MG63 (cell line): ENCODE data around the gene TRMO. TPM values are rescaled to one million over a fixed set of nuclear protein-coding genes. Genes with fewer than 3 reads are reported as not detected.

Experiments used
- DNase-seq: peaks from one replicate; pipeline ENCODE4 v3.0.0-alpha.2; 2020
- H3K27me3 ChIP-seq: fragments of 250-450 bp; sonication (Bioruptor Pico); 2 replicates; pipeline ENCODE4 v1.5.1; 2020; ENCODE audit warnings: mild to moderate bottlenecking, moderate library complexity
- H3K36me3 ChIP-seq: fragments of 250-450 bp; sonication (Bioruptor Pico); 2 replicates; pipeline ENCODE4 v1.5.1; 2020; ENCODE audit warnings: mild to moderate bottlenecking, moderate library complexity
- H3K4me3 ChIP-seq: fragments of 250-450 bp; sonication (Bioruptor Pico); 2 replicates; pipeline ENCODE4 v1.5.1; 2020; ENCODE audit warnings: mild to moderate bottlenecking, moderate library complexity
- H3K9me3 ChIP-seq: fragments of 250-450 bp; sonication (Bioruptor Pico); 2 replicates; pipeline ENCODE4 v1.5.1; 2020; ENCODE audit warnings: mild to moderate bottlenecking, moderate library complexity
- total RNA-seq: library from RNA; depleted of rRNA; stranded (reverse); fragments of >200 nt; shearing (Covaris generic); gene quantifications from 2 replicates; pipeline ENCODE4 v1.2.3, GENCODE V29; 2014; ENCODE audit warnings: low replicate concordance

The TRMO gene
- total RNA-seq, 1 experiment from 2014 or later: 16.1 TPM

DNA sequence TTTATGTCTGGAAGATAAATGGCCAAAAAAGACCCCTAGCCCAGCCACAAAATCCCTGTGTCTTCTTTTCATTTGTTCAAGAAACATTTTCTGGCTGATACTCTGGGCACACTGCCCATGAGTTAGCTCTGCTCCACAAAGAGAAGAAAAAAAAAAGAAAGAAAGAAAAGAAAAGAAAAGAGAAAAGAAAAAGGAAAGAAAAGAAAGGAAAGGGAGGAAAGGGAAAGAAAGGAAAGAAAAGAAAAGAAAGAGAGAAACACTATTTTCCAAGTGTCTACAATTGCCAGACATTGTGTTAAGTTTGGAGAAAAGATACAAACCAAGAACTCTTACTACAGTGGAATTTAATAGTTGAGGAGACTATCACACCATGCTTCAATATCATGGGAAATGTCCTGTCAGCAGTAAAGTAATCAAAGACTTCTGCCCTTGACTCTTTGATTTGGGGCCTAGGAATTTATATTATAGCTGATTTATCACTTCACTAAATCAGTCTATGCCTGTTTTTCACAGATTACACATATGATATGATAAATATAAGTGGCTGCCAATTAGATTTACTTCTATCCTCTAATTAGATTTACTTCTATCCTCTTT is 3.0 kb downstream of the TRMO start:
- no peak overlapping the region for H3K4me3 ChIP-seq
- peaks cover 12% of the 10 kb centered on the region for H3K36me3 ChIP-seq
- DNase-seq: no peak
- no peaks in the 10 kb centered on the region for H3K27me3 ChIP-seq
- H3K9me3 ChIP-seq: no peaks in the 10 kb centered on the region

DNA sequence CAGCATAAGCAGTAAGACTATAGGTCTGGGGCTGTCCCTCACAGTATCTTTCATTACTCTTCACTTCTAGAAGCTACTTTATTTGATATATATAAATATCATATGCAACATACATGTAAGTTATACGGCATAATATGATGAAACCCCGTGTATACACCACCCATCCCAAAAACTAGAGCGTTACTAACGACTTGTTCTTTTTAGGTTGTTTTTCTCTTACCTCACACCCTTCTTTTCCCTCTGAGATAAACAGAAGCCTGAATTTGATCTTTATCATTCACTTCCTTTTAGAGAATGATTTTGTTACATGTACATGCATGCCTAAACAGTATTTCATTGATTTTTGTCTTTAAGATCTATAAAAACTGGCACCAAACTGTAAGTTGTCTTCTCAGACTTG is 3.7 kb downstream of the TRMO start:
- DNase-seq: no peak
- Histone ChIP-seq H3K27me3 (no peaks in the 10 kb centered on the region), H3K4me3 (no peak overlapping the region), H3K9me3 (no peaks in the 10 kb centered on the region), H3K36me3 (peaks cover 17% of the 10 kb centered on the region)

DNA sequence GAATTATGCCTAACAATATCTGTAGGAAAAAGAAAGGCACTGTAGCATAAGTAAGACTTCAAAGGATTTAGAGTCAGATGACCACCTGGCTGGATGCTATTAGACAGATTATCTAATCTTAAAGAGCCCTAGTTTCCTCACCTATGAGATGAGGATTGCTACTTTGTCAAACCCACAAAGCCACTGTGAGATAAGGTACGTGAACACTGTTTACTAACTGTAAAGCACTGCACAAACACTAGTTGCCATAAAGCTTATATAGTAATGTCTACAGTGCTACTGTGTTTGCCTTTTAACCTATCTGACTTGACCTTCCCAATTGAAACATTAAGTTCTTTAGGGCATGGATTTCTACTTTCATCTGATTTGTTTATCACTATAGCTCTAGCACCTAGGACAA is 10.3 kb downstream of the TRMO start:
- no peaks in the 10 kb centered on the region for H3K9me3 ChIP-seq
- H3K36me3 ChIP-seq: peaks cover 43% of the 10 kb centered on the region
- no peaks in the 10 kb centered on the region for H3K27me3 ChIP-seq
- H3K4me3 ChIP-seq: no peak overlapping the region
- no peak for DNase-seq

DNA sequence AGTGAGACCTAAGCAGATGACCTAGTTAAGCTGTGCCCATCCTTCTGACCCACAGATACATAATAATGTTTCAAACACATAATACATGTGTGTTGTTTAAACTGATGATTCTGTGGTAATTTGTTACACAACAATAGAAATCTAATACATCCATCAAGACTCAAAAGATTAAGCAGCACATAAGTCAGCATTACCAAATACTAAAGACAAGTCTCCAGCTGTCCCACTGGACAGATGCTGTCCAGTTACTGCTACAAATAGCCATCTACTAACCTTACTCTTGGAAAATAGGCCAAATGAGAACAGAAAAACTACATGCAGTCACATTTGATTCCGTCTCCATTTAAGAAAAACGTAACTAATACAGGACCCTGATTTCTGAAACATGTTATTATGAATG is 10.8 kb downstream of the TRMO start:
- no peaks in the 10 kb centered on the region for H3K9me3 ChIP-seq
- peaks cover 43% of the 10 kb centered on the region for H3K36me3 ChIP-seq
- no peaks in the 10 kb centered on the region for H3K27me3 ChIP-seq
- H3K4me3 ChIP-seq: no peak overlapping the region
- DNase-seq: no peak

DNA sequence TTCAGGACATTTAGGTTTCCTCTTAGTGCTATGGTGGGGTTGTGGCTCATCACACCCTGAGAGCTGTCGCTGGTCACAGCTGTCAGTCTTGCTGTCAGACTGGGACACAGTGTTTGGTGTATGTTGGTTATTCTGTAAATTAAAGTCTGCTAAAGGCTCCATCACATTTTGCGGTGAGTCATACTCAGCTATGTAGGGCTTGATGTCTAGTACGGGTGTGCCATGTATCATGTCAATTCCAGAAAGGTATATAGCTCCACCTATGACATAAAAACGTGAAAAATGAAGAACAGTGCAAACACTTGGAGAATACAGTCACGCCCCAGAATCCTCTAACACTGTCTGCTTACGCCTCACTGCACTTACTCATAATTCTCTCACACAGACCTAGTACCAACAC is 11.9 kb downstream of the TRMO start:
- H3K27me3 ChIP-seq: no peaks in the 10 kb centered on the region
- H3K4me3 ChIP-seq: no peak overlapping the region
- no peak for DNase-seq
- no peaks in the 10 kb centered on the region for H3K9me3 ChIP-seq
- H3K36me3 ChIP-seq: peaks cover 38% of the 10 kb centered on the region

DNA sequence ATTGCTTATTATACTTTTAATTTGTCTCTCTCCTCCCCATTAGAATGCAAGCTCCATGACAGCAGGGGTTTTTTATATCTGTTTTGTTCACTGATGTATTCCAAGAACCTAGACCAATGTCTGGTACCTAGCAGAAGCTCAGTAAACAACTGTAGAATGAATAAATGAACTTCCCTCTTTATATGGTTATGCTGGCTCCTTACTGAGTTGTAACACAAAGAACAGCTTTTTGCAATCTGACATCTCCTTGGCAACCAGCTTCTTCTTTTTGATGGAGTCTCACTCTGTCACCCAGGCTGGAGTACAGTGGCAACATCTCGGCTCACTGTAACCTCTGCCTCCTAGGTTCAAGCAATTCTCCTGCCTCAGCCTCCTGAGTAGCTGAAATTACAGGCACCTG is 13.6 kb downstream of the TRMO start:
- Histone ChIP-seq H3K4me3 (no peak overlapping the region), H3K9me3 (no peaks in the 10 kb centered on the region), H3K36me3 (peaks cover 40% of the 10 kb centered on the region), H3K27me3 (no peaks in the 10 kb centered on the region)
- no peak for DNase-seq

DNA sequence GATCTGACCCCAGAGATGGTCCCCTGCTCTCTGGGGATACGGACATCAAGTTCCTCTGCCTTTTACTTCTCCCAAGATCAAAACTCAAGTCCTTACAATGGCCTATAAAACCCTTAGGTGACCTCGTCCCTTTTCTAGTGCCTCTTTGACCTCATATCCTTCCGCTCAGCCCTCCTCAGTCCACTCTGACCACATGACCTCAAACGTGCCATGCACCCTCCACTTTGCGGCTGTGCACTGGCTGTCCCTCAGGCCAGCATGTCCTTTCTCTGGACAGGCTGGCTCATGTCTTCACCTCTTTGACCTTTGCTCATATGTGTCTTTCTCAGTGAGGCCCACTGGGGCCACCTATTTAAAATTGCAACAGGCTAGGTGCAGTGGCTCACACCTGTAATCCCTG is 14.7 kb downstream of the TRMO start:
- no peak for DNase-seq
- H3K9me3 ChIP-seq: no peaks in the 10 kb centered on the region
- H3K4me3 ChIP-seq: no peak overlapping the region
- H3K27me3 ChIP-seq: no peaks in the 10 kb centered on the region
- H3K36me3 ChIP-seq: peaks cover 37% of the 10 kb centered on the region

DNA sequence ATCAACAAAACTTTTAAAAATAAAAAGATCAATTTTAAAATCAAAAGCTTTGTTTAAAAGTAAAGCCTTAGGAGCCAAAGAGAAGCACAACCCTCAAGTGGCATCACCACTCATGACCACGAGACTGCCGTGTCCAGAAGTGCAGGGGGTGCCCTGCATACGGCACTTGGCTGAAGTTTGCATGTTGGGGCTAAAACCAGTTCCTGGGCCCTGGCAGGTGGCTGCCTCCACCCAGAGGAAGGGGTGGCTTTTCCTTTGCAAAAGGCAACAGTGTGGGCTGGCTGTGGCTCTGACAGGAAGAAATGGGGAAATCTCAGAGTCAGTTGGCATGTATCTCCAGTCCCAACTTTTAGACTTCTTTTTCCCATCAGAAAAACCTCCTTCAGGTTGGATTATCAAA is 15.3 kb downstream of the TRMO start:
- no peaks in the 10 kb centered on the region for H3K27me3 ChIP-seq
- no peak overlapping the region for H3K4me3 ChIP-seq
- peaks cover 37% of the 10 kb centered on the region for H3K36me3 ChIP-seq
- no peaks in the 10 kb centered on the region for H3K9me3 ChIP-seq
- DNase-seq: no peak

DNA sequence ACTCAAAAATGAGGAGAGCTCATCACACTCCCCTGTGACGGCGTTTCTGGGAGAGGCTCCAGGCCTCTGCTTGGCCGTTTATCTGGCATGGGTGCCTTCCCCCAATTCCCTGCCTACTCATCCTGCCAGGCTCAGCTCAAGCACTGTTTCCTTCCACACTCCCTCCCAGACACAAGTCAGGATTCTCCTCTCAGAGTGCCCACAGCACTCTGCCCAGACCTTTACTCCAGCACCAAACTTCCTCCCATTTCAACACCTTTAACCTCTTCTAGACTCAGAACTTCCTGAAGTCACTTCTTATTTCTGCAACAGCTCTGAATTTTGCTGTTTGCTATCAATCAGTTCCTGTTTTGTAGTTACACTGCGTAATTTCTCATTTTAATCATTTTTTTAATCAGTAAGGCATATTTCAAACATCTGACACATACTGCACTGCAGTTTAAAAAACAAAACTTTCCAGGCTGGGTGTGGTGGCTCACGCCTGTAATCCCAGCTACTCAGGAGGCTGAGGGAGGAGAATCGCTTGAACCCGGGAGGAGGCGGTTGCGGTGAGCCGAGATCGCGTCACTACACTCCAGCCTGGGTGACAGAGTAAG is 16.0 kb downstream of the TRMO start:
- Histone ChIP-seq H3K9me3 (no peaks in the 10 kb centered on the region), H3K36me3 (peaks cover 30% of the 10 kb centered on the region), H3K27me3 (no peaks in the 10 kb centered on the region), H3K4me3 (no peak overlapping the region)
- peak; percentile 50 for DNase-seq

DNA sequence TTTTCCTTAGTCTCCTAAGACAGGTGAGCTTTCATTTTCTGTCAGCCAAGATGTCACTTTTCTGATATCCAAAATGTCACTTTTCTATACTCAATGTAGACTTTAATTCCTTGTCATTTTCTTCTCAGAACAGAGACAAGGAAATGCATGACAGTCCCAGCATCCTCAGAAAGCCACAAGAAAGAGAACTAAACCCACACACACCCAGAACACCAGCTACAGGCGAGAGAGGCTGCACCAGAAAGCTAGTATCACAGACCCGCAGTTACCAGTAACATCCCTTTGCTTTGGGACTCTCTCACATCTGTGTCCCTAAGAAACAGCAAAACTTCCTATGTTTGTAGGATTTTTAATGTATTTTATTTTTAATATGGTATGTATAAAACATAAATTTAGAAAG is 17.1 kb downstream of the TRMO start:
- Histone ChIP-seq H3K9me3 (no peaks in the 10 kb centered on the region), H3K27me3 (no peaks in the 10 kb centered on the region), H3K36me3 (peaks cover 27% of the 10 kb centered on the region), H3K4me3 (no peak overlapping the region)
- DNase-seq: no peak

DNA sequence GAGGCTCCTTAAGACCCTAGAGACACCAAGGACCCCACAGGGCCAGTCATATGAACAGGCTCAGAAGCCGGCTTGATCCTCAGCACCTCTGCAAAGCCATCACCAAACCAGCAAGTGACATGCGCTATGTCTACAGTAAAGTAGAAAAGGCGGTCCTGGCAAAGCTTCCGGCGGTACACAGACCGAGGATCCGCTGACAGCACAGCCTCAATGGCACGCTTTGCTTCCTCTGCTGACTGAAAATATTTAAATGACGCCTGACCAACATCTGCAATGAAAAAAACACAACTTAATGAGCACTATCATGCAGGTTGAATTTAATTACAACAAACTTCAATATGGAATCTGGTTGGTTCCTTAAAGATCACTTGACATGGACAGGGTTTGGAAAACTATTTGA is 17.6 kb downstream of the TRMO start:
- DNase-seq: no peak
- H3K27me3 ChIP-seq: no peaks in the 10 kb centered on the region
- H3K4me3 ChIP-seq: no peak overlapping the region
- H3K36me3 ChIP-seq: peaks cover 27% of the 10 kb centered on the region
- no peaks in the 10 kb centered on the region for H3K9me3 ChIP-seq

DNA sequence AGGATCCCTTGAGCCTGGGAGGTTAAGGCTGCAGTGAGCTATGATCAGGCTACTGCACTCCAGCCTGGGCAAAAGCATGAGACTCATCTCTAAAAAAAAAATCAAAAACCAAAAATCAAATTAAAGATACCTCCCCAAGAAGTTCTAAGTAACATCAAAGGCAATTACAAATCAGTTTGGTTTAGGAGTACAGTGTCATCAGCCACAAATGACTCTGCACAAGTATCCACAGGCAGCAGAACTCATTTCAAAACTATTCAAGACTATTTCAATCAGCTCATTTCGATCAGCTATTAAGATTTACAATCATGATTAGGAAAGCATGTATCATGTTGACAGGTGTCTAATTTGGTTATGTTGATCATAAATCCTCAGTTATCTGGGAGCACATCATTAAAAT is 19.1 kb downstream of the TRMO start:
- Histone ChIP-seq H3K4me3 (no peak overlapping the region), H3K36me3 (peaks cover 18% of the 10 kb centered on the region), H3K9me3 (no peaks in the 10 kb centered on the region), H3K27me3 (no peaks in the 10 kb centered on the region)
- no peak for DNase-seq

DNA sequence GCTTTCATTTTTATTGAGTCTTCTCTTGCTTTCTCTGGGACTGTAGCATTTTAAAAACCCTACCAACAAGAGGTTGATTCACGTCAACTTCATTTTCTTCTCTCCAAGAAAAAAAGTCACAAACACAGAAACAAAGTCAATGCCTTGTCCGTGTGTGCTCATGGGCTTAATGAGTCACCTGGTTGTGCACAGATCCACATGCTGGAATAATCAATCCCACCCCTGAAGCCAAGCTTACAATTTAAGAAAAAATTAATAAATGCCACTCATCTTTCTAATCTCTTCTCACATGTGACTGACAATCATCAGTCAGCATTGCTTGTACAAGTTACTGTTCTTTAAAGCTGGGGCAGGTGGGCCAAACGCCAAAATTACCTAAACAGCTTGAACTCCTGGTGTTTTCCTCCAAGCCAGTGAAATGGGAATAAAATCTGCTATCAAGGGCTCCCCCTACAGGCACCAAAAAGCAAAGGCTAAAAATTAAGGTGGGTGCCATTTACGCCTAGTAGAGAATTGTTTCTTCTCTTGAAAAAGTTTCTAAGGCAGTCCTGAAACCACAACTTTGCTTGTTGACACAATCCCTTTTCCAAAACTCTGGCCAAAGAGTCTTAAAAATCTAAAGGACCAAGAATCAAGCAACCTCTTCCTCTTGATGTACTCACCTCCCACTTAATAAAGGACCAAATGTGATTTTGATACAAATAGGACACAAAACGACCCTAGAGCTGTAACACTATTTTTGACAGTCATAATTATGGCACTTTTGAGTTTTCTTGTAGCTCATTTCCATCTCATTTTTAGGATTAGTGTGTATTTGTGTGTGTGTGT is 21.3 kb downstream of the TRMO start:
- no peaks in the 10 kb centered on the region for H3K9me3 ChIP-seq
- no peak overlapping the region for H3K4me3 ChIP-seq
- DNase-seq: peak; percentile 44
- no peaks in the 10 kb centered on the region for H3K27me3 ChIP-seq
- H3K36me3 ChIP-seq: peaks cover 24% of the 10 kb centered on the region

DNA sequence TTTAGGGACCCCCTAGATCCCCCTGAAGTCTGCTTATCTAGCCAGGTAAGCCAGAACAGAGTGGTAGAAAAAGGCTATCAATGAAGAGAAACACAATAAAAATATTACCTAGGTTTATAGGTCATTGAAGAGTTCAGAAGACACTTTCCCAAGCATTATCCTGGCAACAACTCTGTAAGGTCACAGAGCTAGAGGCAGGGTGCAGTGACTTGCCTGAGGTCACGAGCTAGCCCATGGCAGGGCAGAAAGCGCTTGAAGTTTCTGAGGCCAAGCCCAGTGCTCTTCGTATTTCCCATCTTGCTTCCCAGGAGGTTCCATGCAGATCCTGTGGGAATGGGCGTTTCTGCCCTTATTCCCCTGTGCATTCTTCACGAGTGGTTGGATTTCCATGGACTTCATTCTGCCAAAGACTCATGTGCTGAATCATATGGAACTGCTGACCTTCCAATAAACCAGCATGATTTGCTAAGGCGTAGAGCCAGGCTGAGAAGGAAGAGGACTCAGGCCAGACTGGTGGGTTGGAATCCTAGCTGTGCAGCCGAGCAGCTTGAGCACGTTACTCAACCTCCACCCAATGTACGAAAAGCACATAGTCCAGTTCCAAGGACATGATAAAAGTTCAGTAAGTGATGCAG is 22.1 kb downstream of the TRMO start:
- H3K4me3 ChIP-seq: no peak overlapping the region
- H3K36me3 ChIP-seq: peaks cover 24% of the 10 kb centered on the region
- DNase-seq: peak; percentile 72
- no peaks in the 10 kb centered on the region for H3K27me3 ChIP-seq
- H3K9me3 ChIP-seq: no peaks in the 10 kb centered on the region

DNA sequence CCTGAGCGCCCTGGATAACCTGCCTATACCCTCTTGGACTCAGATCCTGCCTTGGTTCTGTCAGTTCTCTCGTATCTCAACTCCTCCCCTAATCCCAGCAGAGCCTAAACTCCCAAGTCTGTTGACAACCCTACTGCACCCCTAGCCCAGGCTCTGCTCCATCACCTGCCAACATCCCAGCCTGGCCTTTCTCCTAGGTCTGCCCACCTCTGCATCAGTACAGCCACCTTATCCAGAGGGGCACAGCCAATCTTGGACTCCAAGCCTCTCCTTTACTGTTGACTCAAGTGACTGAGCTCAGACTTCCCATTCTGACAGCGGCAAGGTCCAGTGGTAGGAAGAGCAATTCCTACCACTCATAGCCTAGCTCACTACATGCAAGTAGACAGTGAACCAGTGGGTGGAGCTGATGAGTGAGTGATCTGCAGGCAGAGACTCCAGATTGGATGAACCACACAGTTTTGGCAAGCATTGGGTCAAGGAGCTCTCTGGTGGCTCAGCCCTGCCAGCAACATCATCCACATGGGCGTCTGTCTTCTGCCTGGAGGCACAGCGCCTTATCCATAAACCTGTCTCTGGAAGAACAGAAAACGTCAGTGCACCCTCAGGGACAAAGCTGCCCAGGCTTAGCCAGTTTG is 26.5 kb downstream of the TRMO start:
- DNase-seq: peak; percentile 8
- Histone ChIP-seq H3K36me3 (peaks cover 6% of the 10 kb centered on the region; the same call in 1 of the 2 replicates), H3K4me3 (no peak overlapping the region), H3K27me3 (no peaks in the 10 kb centered on the region), H3K9me3 (0 out of 2 replicates have a peak, but pooled peaks cover 2% of the 10 kb centered on the region)

DNA sequence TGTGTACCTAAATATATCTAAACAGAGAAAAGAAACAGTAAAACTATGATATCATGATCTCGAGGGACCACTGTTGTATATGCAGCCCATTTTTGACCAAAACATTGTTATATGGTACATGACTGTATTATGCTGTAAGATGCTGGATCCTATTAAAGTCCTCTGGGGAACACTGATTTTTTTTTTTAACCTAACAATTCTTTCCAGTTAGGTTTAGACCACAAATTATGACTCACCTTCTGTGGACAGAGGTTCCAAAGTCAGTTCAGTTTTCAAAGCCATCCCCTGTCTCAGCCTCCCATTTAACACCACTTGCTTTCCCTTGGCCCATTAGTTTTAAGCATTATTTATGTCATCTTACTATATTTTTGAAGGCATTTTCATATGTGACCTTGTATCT is 27.1 kb downstream of the TRMO start:
- Histone ChIP-seq H3K9me3 (0 out of 2 replicates have a peak, but pooled peaks cover 2% of the 10 kb centered on the region), H3K4me3 (no peak overlapping the region), H3K36me3 (peaks cover 6% of the 10 kb centered on the region; the same call in 1 of the 2 replicates), H3K27me3 (no peaks in the 10 kb centered on the region)
- no peak for DNase-seq

DNA sequence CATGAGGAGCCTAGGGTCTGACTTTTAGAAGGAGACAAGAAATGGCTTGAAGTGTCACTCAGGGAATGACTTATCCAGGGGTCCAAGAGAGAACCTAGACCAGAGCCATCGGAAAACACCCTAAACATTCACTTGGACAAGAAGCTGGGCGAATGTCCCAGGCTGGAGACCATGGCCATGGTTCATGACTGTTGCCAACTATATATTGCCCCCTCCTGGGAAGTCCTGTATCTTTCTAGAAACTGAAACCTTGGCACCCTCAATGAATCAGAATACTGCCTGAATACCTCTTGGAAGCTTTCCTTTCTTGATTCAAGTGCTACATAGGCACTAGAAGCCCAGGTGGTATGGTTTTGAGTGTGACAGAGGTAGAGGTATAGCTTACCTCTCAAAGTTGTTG is 29.9 kb downstream of the TRMO start:
- H3K27me3 ChIP-seq: no peaks in the 10 kb centered on the region
- no peak for DNase-seq
- H3K36me3 ChIP-seq: peaks cover 6% of the 10 kb centered on the region; the same call in 1 of the 2 replicates
- H3K9me3 ChIP-seq: 0 out of 2 replicates have a peak, but pooled peaks cover 2% of the 10 kb centered on the region
- no peak overlapping the region for H3K4me3 ChIP-seq
